Muscle of arm (tissue), 14 donors: ENCODE results near the gene OR52A5. TPM values are rescaled to one million over a fixed set of nuclear protein-coding genes. Genes with fewer than 3 reads are reported as not detected.
"Not testable (repeated sequence)": the region's sequence is repeated elsewhere in the genome, so short reads cannot be mapped to it uniquely, and the experiment has no call there.

Experiments used
- DNase-seq: peaks from one replicate; pipeline ENCODE4 v3.0.0-alpha.2; 2013
- long read RNA-seq, 11 donors: transcript quantifications; one replicate each; lab custom pipeline, GENCODE V29; 2026
- polyA plus RNA-seq, 12 donors: library from polyadenylated mRNA; unstranded; fragments of 120-200 nt; gene quantifications; one replicate each; pipeline ENCODE4 v1.2.1, GENCODE V29; 2013; ENCODE audit not compliant: insufficient read length in 12 of 12

OR52A5 gene
- polyA plus RNA-seq, result not detected
- long read RNA-seq, donor 1, result 0 reads
- long read RNA-seq, donor 2, result 0 reads
- long read RNA-seq, donor 3, result 0 reads
- long read RNA-seq, donor 4, result 0 reads
- long read RNA-seq, donor 5, result 0 reads
- long read RNA-seq, donor 6, result 0 reads
- long read RNA-seq, donor 7, result 0 reads
- long read RNA-seq, donor 8, result 0 reads
- long read RNA-seq, donor 9, result 0 reads
- long read RNA-seq, donor 10, result 0 reads
- long read RNA-seq, donor 11, result 0 reads

GRCh38 chr11:5137996-5138395 is at the start of gene OR52A5:
TSS of gene OR52A5 (minus strand) at chr11:5138356. CDS start at chr11:5132642, 5,714 bp downstream.
- DNase-seq, result no peak

- DNase-seq, result no peak
These were observed 40.1 kb upstream of the OR52A5 start for GRCh38 chr11:5178046-5178837.

GRCh38 chr11:5174934-5175333 is 36.8 kb upstream of the OR52A5 start:
- DNase-seq, result no peak

- DNase-seq, result no peak
These were observed 33.7 kb upstream of the OR52A5 start for GRCh38 chr11:5171856-5172255.

- DNase-seq, result not testable (repeated sequence)
These were observed 27.7 kb upstream of the OR52A5 start for GRCh38 chr11:5165898-5166297.

GRCh38 chr11:5164807-5165206 is 26.7 kb upstream of the OR52A5 start:
- not testable (repeated sequence) for DNase-seq

GRCh38 chr11:5161045-5161444 is 22.9 kb upstream of the OR52A5 start:
- not testable (repeated sequence) for DNase-seq

GRCh38 chr11:5160217-5160616 is 22.1 kb upstream of the OR52A5 start:
- DNase-seq, result not testable (repeated sequence)

- no peak for DNase-seq
These were observed 21.6 kb upstream of the OR52A5 start for GRCh38 chr11:5159806-5160205.

GRCh38 chr11:5154657-5155056 is 16.5 kb upstream of the OR52A5 start, which contains the start of gene OR52A1:
TSS of gene OR52A1 (minus strand) at chr11:5154757. CDS start at chr11:5152369, 2,388 bp downstream.
- DNase-seq, result no peak

- DNase-seq, result no peak
These were observed 15.6 kb upstream of the OR52A5 start for GRCh38 chr11:5153574-5154431.

GRCh38 chr11:5151713-5152153 is 13.6 kb upstream of the OR52A5 start:
- DNase-seq, result no peak

GRCh38 chr11:5144206-5144605 is 6.0 kb upstream of the OR52A5 start:
- DNase-seq, result not testable (repeated sequence)

- no peak for DNase-seq
These were observed 1.1 kb downstream of the OR52A5 start for GRCh38 chr11:5137014-5137413.

- DNase-seq, result no peak
These were observed 1.9 kb downstream of the OR52A5 start for GRCh38 chr11:5136261-5136660.

GRCh38 chr11:5131584-5132335 is 6.4 kb downstream of the OR52A5 start:
- no peak for DNase-seq

- no peak for DNase-seq
These were observed 8.7 kb downstream of the OR52A5 start for GRCh38 chr11:5129457-5129877.

GRCh38 chr11:5124891-5125620 is 13.1 kb downstream of the OR52A5 start:
- no peak for DNase-seq

GRCh38 chr11:5123802-5124521 is 14.2 kb downstream of the OR52A5 start:
- peak; percentile 21 for DNase-seq

- DNase-seq, result no peak
These were observed 19.3 kb downstream of the OR52A5 start for GRCh38 chr11:5118893-5119292.
